Tibial nerve (tissue), 4 donors: ENCODE measurements around the gene CTXN3.

Source experiments
- EP300 ChIP-seq, 2 donors: sonication (generic); formaldehyde crosslinking; IDR thresholded peaks; one replicate each; pipeline ENCODE4 v1.6.1; 2017; ENCODE audit warnings: antibody characterized with exemption in 2 of 2, mild to moderate bottlenecking in 1 of 2
- TF ChIP-seq, protein P1 (sequence below), 5 experiments: fragments of 200-600 bp in 3 of 5; fragments of 450-650 bp in 2 of 5; sonication (generic) in 3 of 5; IDR thresholded peaks; one replicate each; pipeline ENCODE4 v1.5.1; 2016 to 2019; ENCODE audit warnings: antibody characterized with exemption in 5 of 5, mild to moderate bottlenecking in 3 of 5, moderate library complexity in 2 of 5

DNA sequence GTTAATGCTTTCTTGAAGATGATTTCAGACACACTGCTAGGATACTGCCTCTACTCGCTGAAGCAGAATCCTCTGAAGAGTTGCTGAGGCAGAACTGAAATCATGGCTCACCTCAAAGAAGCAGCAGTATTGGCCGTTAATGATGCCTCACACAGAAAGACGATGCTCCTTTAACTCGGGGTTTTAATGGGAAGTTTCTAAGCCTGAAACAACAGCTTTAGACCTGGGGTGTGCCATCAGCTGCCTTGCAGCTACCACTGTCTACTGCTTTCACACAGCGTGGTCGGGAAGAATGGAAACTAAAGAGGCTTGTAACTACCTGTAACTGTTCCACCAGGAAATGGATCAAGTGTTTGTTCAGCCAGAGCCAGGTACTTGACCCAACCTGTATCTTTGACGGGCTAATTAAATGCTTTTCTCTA, at the start of gene CTXN3:
- TF ChIP-seq, protein P1, sequence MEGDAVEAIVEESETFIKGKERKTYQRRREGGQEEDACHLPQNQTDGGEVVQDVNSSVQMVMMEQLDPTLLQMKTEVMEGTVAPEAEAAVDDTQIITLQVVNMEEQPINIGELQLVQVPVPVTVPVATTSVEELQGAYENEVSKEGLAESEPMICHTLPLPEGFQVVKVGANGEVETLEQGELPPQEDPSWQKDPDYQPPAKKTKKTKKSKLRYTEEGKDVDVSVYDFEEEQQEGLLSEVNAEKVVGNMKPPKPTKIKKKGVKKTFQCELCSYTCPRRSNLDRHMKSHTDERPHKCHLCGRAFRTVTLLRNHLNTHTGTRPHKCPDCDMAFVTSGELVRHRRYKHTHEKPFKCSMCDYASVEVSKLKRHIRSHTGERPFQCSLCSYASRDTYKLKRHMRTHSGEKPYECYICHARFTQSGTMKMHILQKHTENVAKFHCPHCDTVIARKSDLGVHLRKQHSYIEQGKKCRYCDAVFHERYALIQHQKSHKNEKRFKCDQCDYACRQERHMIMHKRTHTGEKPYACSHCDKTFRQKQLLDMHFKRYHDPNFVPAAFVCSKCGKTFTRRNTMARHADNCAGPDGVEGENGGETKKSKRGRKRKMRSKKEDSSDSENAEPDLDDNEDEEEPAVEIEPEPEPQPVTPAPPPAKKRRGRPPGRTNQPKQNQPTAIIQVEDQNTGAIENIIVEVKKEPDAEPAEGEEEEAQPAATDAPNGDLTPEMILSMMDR (IDR thresholded peaks at IDR 0.05): no peak
- TF ChIP-seq EP300 (IDR thresholded peaks at IDR 0.05): no peak
